NCI-H524 treated with DMSO at 0.1 percent for 48 hours (cell line): ENCODE measurements around the gene DHX8.
A peak's percentile ranks its signal among the peaks of the same experiment; 100 is the strongest.
"Not testable (repeated sequence)": the region's sequence is repeated elsewhere in the genome, so short reads cannot be mapped to it uniquely, and the experiment has no call there.

Source experiments
- DNase-seq: peaks from one replicate; lab custom pipeline; 2025; lab: John Stamatoyannopoulos, UW

Gene DHX8

GRCh38 chr17:43483674-43484551 is at the start of gene DHX8:
Gene DHX8 (plus strand): TSS chr17:43483975. CDS start chr17:43484038, 63 bp downstream.
- DNase-seq, result peak; percentile 98

- no peak for DNase-seq
Measured at GRCh38 chr17:43434902-43435319, 48.9 kb upstream of the DHX8 start.

GRCh38 chr17:43437756-43438155 is 46.0 kb upstream of the DHX8 start:
- no peak for DNase-seq

- no peak for DNase-seq
Measured at GRCh38 chr17:43438626-43439025, 45.1 kb upstream of the DHX8 start.

GRCh38 chr17:43439041-43439440 is 44.7 kb upstream of the DHX8 start:
- peak; percentile 39 for DNase-seq

- no peak for DNase-seq
Measured at GRCh38 chr17:43442711-43443110, 41.1 kb upstream of the DHX8 start.

- DNase-seq, result no peak
Measured at GRCh38 chr17:43443381-43443780, 40.4 kb upstream of the DHX8 start.

GRCh38 chr17:43444223-43445008 is 39.4 kb upstream of the DHX8 start:
- DNase-seq, result no peak

GRCh38 chr17:43445009-43445589 is 38.7 kb upstream of the DHX8 start:
- no peak for DNase-seq

GRCh38 chr17:43446773-43447172 is 37.0 kb upstream of the DHX8 start:
- DNase-seq, result no peak

GRCh38 chr17:43448720-43449469 is 34.9 kb upstream of the DHX8 start:
- no peak for DNase-seq

- no peak for DNase-seq
Measured at GRCh38 chr17:43449470-43450248, 34.1 kb upstream of the DHX8 start.

GRCh38 chr17:43450791-43451190 is 33.0 kb upstream of the DHX8 start:
- DNase-seq, result not testable (repeated sequence)

- not testable (repeated sequence) for DNase-seq
Measured at GRCh38 chr17:43451741-43452140, 32.0 kb upstream of the DHX8 start.

- no peak for DNase-seq
Measured at GRCh38 chr17:43453331-43453812, 30.4 kb upstream of the DHX8 start.

- DNase-seq, result no peak
Measured at GRCh38 chr17:43454868-43455267, 28.9 kb upstream of the DHX8 start.

- no peak for DNase-seq
Measured at GRCh38 chr17:43456029-43456428, 27.7 kb upstream of the DHX8 start.

- peak; percentile 89 for DNase-seq
Measured at GRCh38 chr17:43456661-43457361, 27.0 kb upstream of the DHX8 start.

- DNase-seq, result no peak
Measured at GRCh38 chr17:43457362-43457692, 26.4 kb upstream of the DHX8 start.

GRCh38 chr17:43459878-43460277 is 23.9 kb upstream of the DHX8 start:
- DNase-seq, result not testable (repeated sequence)
